IPS-15b (cell line): Measurements from ENCODE around the gene HSD17B2.

Source experiments
- H3K27me3 ChIP-seq: one replicate; pipeline ENCODE4 v1.6.1; 2013; ENCODE audit warnings: low read length; ENCODE audit not compliant: control insufficient read depth, insufficient read depth
- H3K36me3 ChIP-seq: one replicate; pipeline ENCODE4 v1.6.1; 2013; ENCODE audit warnings: low read length; ENCODE audit not compliant: control insufficient read depth, insufficient read depth
- H3K4me1 ChIP-seq: one replicate; pipeline ENCODE4 v1.6.1; 2013; ENCODE audit warnings: mild to moderate bottlenecking, low read length; ENCODE audit not compliant: control insufficient read depth, insufficient read depth
- H3K4me3 ChIP-seq: one replicate; pipeline ENCODE4 v1.5.1; 2013; ENCODE audit warnings: low read depth, low read length
- H3K9ac ChIP-seq: one replicate; pipeline ENCODE4 v1.6.1; 2013; ENCODE audit warnings: low read depth, mild to moderate bottlenecking, low read length
- H3K9me3 ChIP-seq: one replicate; pipeline ENCODE4 v1.6.1; 2013; ENCODE audit warnings: mild to moderate bottlenecking, low read length; ENCODE audit not compliant: control insufficient read depth, insufficient read depth

The HSD17B2 gene

GRCh38 chr16:82070656-82071369 is 35.8 kb downstream of the HSD17B2 start:
- no peak overlapping the region for H3K9ac ChIP-seq
- H3K27me3 ChIP-seq, result no peaks in the 10 kb centered on the region
- no peaks in the 10 kb centered on the region for H3K4me1 ChIP-seq
- no peaks in the 10 kb centered on the region for H3K36me3 ChIP-seq
- H3K9me3 ChIP-seq, result no peaks in the 10 kb centered on the region
- H3K4me3 ChIP-seq, result no peak overlapping the region

GRCh38 chr16:82071421-82071820 is 36.4 kb downstream of the HSD17B2 start:
- Histone ChIP-seq H3K4me1 (no peaks in the 10 kb centered on the region), H3K9me3 (no peaks in the 10 kb centered on the region), H3K27me3 (no peaks in the 10 kb centered on the region), H3K36me3 (no peaks in the 10 kb centered on the region), H3K9ac (no peak overlapping the region), H3K4me3 (no peak overlapping the region)

GRCh38 chr16:82072313-82072712 is 37.3 kb downstream of the HSD17B2 start:
- Histone ChIP-seq H3K9me3 (no peaks in the 10 kb centered on the region), H3K9ac (no peak overlapping the region), H3K4me1 (no peaks in the 10 kb centered on the region), H3K27me3 (no peaks in the 10 kb centered on the region), H3K36me3 (no peaks in the 10 kb centered on the region), H3K4me3 (no peak overlapping the region)

- Histone ChIP-seq H3K4me3 (no peak overlapping the region), H3K9ac (no peak overlapping the region), H3K4me1 (no peaks in the 10 kb centered on the region), H3K36me3 (no peaks in the 10 kb centered on the region), H3K27me3 (no peaks in the 10 kb centered on the region), H3K9me3 (no peaks in the 10 kb centered on the region)
Observed at GRCh38 chr16:82074019-82074558, 39.0 kb downstream of the HSD17B2 start.

- Histone ChIP-seq H3K36me3 (no peaks in the 10 kb centered on the region), H3K9me3 (no peaks in the 10 kb centered on the region), H3K4me1 (no peaks in the 10 kb centered on the region), H3K27me3 (no peaks in the 10 kb centered on the region), H3K4me3 (no peak overlapping the region), H3K9ac (no peak overlapping the region)
Observed at GRCh38 chr16:82078125-82078524, 43.1 kb downstream of the HSD17B2 start.

GRCh38 chr16:82079892-82080291 is 44.8 kb downstream of the HSD17B2 start:
- no peak overlapping the region for H3K4me3 ChIP-seq
- no peaks in the 10 kb centered on the region for H3K9me3 ChIP-seq
- no peaks in the 10 kb centered on the region for H3K27me3 ChIP-seq
- no peaks in the 10 kb centered on the region for H3K4me1 ChIP-seq
- no peak overlapping the region for H3K9ac ChIP-seq
- no peaks in the 10 kb centered on the region for H3K36me3 ChIP-seq

GRCh38 chr16:82081264-82081663 is 46.2 kb downstream of the HSD17B2 start:
- Histone ChIP-seq H3K9me3 (no peaks in the 10 kb centered on the region), H3K9ac (no peak overlapping the region), H3K4me1 (no peaks in the 10 kb centered on the region), H3K36me3 (no peaks in the 10 kb centered on the region), H3K27me3 (no peaks in the 10 kb centered on the region), H3K4me3 (no peak overlapping the region)

GRCh38 chr16:82082097-82082496 is 47.0 kb downstream of the HSD17B2 start:
- Histone ChIP-seq H3K9ac (no peak overlapping the region), H3K4me1 (no peaks in the 10 kb centered on the region), H3K9me3 (no peaks in the 10 kb centered on the region), H3K27me3 (no peaks in the 10 kb centered on the region), H3K4me3 (no peak overlapping the region), H3K36me3 (no peaks in the 10 kb centered on the region)

- Histone ChIP-seq H3K27me3 (no peaks in the 10 kb centered on the region), H3K9me3 (no peaks in the 10 kb centered on the region), H3K4me3 (no peak overlapping the region), H3K9ac (no peak overlapping the region), H3K4me1 (no peaks in the 10 kb centered on the region), H3K36me3 (no peaks in the 10 kb centered on the region)
Observed at GRCh38 chr16:82082543-82083244, 47.6 kb downstream of the HSD17B2 start.

- H3K9me3 ChIP-seq, result no peaks in the 10 kb centered on the region
- H3K9ac ChIP-seq, result no peak overlapping the region
- H3K36me3 ChIP-seq, result no peaks in the 10 kb centered on the region
- no peaks in the 10 kb centered on the region for H3K27me3 ChIP-seq
- no peaks in the 10 kb centered on the region for H3K4me1 ChIP-seq
- H3K4me3 ChIP-seq, result no peak overlapping the region
Observed at GRCh38 chr16:82083710-82084353, 48.8 kb downstream of the HSD17B2 start.

GRCh38 chr16:82085011-82085779 is 50.1 kb downstream of the HSD17B2 start:
- H3K27me3 ChIP-seq, result no peaks in the 10 kb centered on the region
- no peaks in the 10 kb centered on the region for H3K36me3 ChIP-seq
- H3K4me3 ChIP-seq, result no peak overlapping the region
- H3K9me3 ChIP-seq, result no peaks in the 10 kb centered on the region
- no peak overlapping the region for H3K9ac ChIP-seq
- H3K4me1 ChIP-seq, result no peaks in the 10 kb centered on the region
